Liver (tissue), 3 donors: Measurements from ENCODE around the gene BTBD8.

ENCODE experiments used
- ATF3 ChIP-seq: IDR thresholded peaks from 2 replicates; pipeline ENCODE4 v1.6.1; 2016; ENCODE audit warnings: antibody characterized with exemption
- GABPA ChIP-seq, 2 donors: IDR thresholded peaks in 1 of 2; conservative IDR thresholded peaks in 1 of 2; 2 replicates each; pipeline ENCODE4 v1.6.1; 2016; ENCODE audit warnings: antibody characterized with exemption in 2 of 2, mild to moderate bottlenecking in 1 of 2, moderate library complexity in 1 of 2
- RAD21 ChIP-seq, 2 donors: IDR thresholded peaks; 2 replicates each; pipeline ENCODE4 v1.6.1; 2016; ENCODE audit warnings: antibody characterized with exemption in 2 of 2, mild to moderate bottlenecking in 2 of 2
- REST ChIP-seq: IDR thresholded peaks from 2 replicates; pipeline ENCODE4 v1.6.1; 2016; ENCODE audit warnings: antibody characterized with exemption, mild to moderate bottlenecking
- RXRA ChIP-seq, 2 donors: IDR thresholded peaks; 2 replicates each; pipeline ENCODE4 v1.6.1; 2017 to 2018; ENCODE audit warnings: antibody characterized with exemption in 2 of 2, mild to moderate bottlenecking in 1 of 2
- SP1 ChIP-seq: IDR thresholded peaks from 2 replicates; pipeline ENCODE4 v1.6.1; 2018; ENCODE audit warnings: antibody characterized with exemption, mild to moderate bottlenecking
- TAF1 ChIP-seq: conservative IDR thresholded peaks from 2 replicates; pipeline ENCODE4 v1.6.1; 2016; ENCODE audit warnings: antibody characterized with exemption, mild to moderate bottlenecking
- YY1 ChIP-seq: IDR thresholded peaks from 2 replicates; pipeline ENCODE4 v1.6.1; 2016; ENCODE audit warnings: antibody characterized with exemption, mild to moderate bottlenecking
- TF ChIP-seq, protein P1 (sequence below): fragments of 150-350 bp; IDR thresholded peaks from 2 replicates; pipeline ENCODE4 v1.5.1; 2017; ENCODE audit warnings: improper control_type of control experiment, low read depth, low read length; ENCODE audit not compliant: missing input control
- TF ChIP-seq, protein P2 (sequence below): IDR thresholded peaks from 2 replicates; pipeline ENCODE4 v1.6.1; 2016; ENCODE audit warnings: antibody characterized with exemption
- TF ChIP-seq, protein P3 (sequence below): IDR thresholded peaks from 2 replicates; pipeline ENCODE4 v1.6.1; 2016; ENCODE audit warnings: antibody characterized with exemption
- donor health status: healthy.
- donor health status: healthy.

DNA sequence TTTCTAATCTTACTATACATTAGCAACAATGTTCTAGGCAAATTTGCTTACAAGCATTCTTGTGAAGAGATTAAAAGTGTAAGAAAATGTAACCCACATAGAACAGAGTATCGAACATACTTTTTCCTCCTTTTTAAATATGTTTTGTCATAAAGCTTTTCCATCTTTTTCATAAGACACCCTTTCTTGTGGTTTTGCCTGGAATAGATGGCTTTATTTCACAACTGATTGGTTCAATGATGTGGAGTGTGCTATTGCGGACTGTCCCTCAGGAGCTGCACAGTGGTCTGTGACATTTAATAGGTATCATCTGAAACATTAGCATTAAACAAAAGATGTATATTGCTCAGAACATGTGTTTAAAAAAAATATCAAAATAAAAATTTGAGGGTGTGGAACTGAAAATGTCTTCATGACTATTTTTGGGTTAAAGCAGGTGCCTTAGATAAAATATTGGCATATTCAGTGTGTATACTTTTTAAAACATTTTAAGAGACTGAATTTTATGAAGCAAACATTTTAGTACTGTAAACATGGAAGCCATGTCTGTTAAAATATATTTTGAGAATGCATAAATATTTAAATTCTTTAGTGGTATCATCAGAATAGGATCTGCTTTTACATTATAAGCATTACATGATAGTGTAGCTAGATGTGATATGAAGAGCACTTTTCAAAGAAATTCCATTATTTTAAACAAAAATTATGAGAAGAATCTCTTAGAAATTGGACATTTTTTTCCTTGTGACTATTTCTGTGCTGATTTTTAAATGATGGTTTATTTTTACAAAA, 89.3 kb downstream of the BTBD8 start:
- TF ChIP-seq GABPA (IDR thresholded peaks at IDR 0.05 in 1 of 2, conservative IDR thresholded peaks at IDR 0.05 in 1 of 2): no peak
- TF ChIP-seq, protein P1, sequence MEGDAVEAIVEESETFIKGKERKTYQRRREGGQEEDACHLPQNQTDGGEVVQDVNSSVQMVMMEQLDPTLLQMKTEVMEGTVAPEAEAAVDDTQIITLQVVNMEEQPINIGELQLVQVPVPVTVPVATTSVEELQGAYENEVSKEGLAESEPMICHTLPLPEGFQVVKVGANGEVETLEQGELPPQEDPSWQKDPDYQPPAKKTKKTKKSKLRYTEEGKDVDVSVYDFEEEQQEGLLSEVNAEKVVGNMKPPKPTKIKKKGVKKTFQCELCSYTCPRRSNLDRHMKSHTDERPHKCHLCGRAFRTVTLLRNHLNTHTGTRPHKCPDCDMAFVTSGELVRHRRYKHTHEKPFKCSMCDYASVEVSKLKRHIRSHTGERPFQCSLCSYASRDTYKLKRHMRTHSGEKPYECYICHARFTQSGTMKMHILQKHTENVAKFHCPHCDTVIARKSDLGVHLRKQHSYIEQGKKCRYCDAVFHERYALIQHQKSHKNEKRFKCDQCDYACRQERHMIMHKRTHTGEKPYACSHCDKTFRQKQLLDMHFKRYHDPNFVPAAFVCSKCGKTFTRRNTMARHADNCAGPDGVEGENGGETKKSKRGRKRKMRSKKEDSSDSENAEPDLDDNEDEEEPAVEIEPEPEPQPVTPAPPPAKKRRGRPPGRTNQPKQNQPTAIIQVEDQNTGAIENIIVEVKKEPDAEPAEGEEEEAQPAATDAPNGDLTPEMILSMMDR: no peak
- TF ChIP-seq REST: no peak
- no peak for TF ChIP-seq SP1
- TF ChIP-seq YY1: no peak
- no peak for TF ChIP-seq ATF3
- TF ChIP-seq, protein P2, sequence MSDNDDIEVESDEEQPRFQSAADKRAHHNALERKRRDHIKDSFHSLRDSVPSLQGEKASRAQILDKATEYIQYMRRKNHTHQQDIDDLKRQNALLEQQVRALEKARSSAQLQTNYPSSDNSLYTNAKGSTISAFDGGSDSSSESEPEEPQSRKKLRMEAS: no peak
- TF ChIP-seq RXRA (IDR thresholded peaks at IDR 0.05): no peak
- TF ChIP-seq, protein P3, sequence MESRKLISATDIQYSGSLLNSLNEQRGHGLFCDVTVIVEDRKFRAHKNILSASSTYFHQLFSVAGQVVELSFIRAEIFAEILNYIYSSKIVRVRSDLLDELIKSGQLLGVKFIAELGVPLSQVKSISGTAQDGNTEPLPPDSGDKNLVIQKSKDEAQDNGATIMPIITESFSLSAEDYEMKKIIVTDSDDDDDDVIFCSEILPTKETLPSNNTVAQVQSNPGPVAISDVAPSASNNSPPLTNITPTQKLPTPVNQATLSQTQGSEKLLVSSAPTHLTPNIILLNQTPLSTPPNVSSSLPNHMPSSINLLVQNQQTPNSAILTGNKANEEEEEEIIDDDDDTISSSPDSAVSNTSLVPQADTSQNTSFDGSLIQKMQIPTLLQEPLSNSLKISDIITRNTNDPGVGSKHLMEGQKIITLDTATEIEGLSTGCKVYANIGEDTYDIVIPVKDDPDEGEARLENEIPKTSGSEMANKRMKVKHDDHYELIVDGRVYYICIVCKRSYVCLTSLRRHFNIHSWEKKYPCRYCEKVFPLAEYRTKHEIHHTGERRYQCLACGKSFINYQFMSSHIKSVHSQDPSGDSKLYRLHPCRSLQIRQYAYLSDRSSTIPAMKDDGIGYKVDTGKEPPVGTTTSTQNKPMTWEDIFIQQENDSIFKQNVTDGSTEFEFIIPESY: no peak
- no peak for TF ChIP-seq TAF1
- TF ChIP-seq RAD21 (IDR thresholded peaks at IDR 0.05): no peak
